Stimulated activated naive CD8-positive, alpha-beta T cell treated with anti-CD3 and anti-CD28 coated beads, Interleukin-15, amount 100 ng/mL, for 72 hours (primary cell): ENCODE measurements around the gene PHC3.

Experiments used
- ATAC-seq: fragments of 150-1000 bp; cut with Tn5 transposase; 2 replicates; pipeline ENCODE4 v1.10.0; 2021; ENCODE audit warnings: mild to moderate bottlenecking, moderate library complexity
- DNase-seq, 2 donors: peaks; one replicate each; pipeline ENCODE4 v3.0.0; 2021 to 2022
- H3K27ac Mint-ChIP-seq, 2 donors: one replicate each; pipeline ENCODE4 v1.8.0; 2022; ENCODE audit warnings: mild to moderate bottlenecking in 2 of 2, mixed read lengths in 2 of 2, moderate library complexity in 2 of 2
- H3K27me3 Mint-ChIP-seq: one replicate; pipeline ENCODE4 v1.8.0; 2022; ENCODE audit warnings: mixed read lengths
- H3K4me1 Mint-ChIP-seq: one replicate; pipeline ENCODE4 v1.8.0; 2022; ENCODE audit warnings: mild to moderate bottlenecking, mixed read lengths
- H3K4me3 Mint-ChIP-seq, 2 donors: one replicate each; pipeline ENCODE4 v1.8.0; 2022; ENCODE audit warnings: mild to moderate bottlenecking in 2 of 2, mixed read lengths in 2 of 2, moderate library complexity in 1 of 2
- H3K9me3 Mint-ChIP-seq, 2 donors: one replicate each; pipeline ENCODE4 v1.8.0; 2022; ENCODE audit warnings: mixed read lengths in 2 of 2

Gene PHC3

DNA sequence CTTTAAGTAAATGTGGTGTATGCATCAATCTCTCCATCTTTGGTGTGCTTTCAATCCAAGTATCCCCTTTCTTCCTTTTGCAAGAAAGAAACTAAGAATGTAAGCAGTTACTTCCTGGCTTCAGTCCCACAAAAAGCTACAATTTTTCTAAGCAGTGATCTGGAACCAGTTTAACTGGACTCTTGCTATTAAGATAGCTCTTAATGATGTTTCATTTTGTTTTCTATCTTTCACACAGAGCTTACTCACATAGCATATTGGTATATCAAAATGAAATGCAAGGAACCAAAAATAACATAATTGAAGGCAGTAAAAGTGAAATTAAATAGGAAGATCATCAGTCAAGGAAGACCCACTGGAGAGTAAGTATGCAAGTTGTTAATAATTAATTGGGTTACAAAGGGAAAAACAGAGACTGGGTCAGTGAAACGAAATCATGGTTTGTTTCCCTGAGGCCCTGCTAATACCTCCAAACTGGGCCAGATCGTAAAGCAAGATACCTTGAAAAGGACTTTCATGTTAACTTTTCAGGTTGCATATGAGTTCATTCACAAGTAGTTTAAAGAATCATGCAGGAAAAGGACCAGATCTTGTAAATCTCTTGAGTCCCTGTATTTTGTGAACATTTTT, 101.9 kb downstream of the PHC3 start:
- no peaks in the 10 kb centered on the region for H3K9me3 Mint-ChIP-seq

DNA sequence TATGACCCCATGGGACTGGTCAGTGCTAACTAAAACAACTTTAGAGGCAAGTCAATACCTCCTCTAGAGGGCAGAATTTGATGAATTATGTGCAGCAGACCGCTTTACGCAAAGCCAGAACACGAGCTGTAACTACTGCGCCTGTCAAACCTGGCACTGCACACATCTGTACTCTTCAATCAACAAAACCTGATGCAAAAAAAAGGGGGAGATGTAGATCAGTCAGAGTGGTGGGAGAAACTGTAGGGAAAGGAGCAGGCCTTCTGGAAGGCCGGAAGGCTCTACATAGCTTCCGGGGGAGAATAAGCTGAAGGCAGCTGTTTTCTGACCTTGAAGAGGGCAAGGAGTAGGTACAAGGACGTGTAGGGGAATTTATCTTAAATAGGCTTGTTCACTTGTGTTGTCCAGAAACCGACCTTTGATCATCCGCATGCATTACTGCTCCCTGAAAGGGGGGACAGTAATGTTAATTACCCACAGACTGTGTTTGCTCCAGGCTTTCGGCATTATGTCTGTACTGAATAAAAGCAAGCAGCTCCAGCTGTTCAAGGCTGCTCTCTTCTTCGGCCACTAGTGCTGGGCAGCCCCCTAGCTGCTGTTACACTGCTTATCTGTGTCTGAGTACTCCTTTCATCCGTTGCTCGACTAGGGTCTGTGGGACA, 102.8 kb downstream of the PHC3 start:
- DNase-seq (no peak), ATAC-seq (no peak)
- Mint-ChIP-seq H3K27ac (no peak overlapping the region), H3K27me3 (no peaks in the 10 kb centered on the region), H3K4me1 (peaks cover 8% of the 10 kb centered on the region), H3K4me3 (no peak overlapping the region), H3K9me3 (peaks cover 0 to under 1% of the 10 kb centered on the region in 2 donors)

More for the DNA sequence above, 101.9 kb downstream of the PHC3 start:
- H3K27ac Mint-ChIP-seq: no peak overlapping the region
- H3K4me1 Mint-ChIP-seq: peaks cover 8% of the 10 kb centered on the region
- no peaks in the 10 kb centered on the region for H3K27me3 Mint-ChIP-seq
- DNase-seq (no peak), ATAC-seq (no peak)
- no peak overlapping the region for H3K4me3 Mint-ChIP-seq

- no peaks in the 10 kb centered on the region for H3K27me3 Mint-ChIP-seq
- DNase-seq (no peak), ATAC-seq (no peak)
- no peak overlapping the region for H3K4me3 Mint-ChIP-seq
- H3K9me3 Mint-ChIP-seq: peaks cover 9% of the 10 kb centered on the region in 2 donors
- peaks cover 8% of the 10 kb centered on the region for H3K4me1 Mint-ChIP-seq
- no peak overlapping the region for H3K27ac Mint-ChIP-seq
Observed at GRCh38 chr3:170077361-170077760, 104.2 kb downstream of the PHC3 start.

DNA sequence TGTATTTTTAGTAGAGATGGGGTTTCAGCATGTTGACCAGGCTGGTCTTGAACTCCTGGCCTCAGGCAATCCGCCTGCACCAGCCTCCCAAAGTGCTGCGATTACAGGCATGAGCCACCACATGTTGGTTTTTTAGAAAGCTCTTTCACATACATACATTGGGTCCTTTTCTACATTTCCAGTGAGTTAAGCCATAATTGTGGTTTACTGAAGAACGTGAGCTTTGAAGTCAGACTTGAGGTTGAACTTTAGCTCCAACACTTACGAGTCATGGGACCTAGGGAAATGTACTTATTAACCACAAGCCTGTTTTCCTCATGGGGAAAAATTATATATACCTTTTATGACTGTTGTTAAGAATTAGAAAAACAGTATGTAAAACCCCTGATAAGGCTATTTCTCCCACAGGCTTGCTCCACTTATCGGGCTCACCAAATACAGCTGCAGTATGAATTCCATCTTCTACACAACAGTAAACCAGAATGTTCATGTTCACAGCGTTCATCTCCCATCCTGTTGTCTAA, 104.8 kb downstream of the PHC3 start:
- no peak for ATAC-seq
- no peak overlapping the region for H3K27ac Mint-ChIP-seq
- no peak for DNase-seq
- peaks cover 11 to 12% of the 10 kb centered on the region in 2 donors for H3K9me3 Mint-ChIP-seq
- no peak overlapping the region for H3K4me3 Mint-ChIP-seq
- no peaks in the 10 kb centered on the region for H3K27me3 Mint-ChIP-seq
- H3K4me1 Mint-ChIP-seq: peaks cover 8% of the 10 kb centered on the region

- DNase-seq (no peak), ATAC-seq (no peak)
- Mint-ChIP-seq H3K4me3 (no peak overlapping the region), H3K9me3 (peaks cover 11 to 18% of the 10 kb centered on the region in 2 donors), H3K27me3 (no peaks in the 10 kb centered on the region), H3K27ac (no peak overlapping the region), H3K4me1 (peaks cover 8% of the 10 kb centered on the region)
Observed at GRCh38 chr3:170075441-170076091, 106.0 kb downstream of the PHC3 start.

DNA sequence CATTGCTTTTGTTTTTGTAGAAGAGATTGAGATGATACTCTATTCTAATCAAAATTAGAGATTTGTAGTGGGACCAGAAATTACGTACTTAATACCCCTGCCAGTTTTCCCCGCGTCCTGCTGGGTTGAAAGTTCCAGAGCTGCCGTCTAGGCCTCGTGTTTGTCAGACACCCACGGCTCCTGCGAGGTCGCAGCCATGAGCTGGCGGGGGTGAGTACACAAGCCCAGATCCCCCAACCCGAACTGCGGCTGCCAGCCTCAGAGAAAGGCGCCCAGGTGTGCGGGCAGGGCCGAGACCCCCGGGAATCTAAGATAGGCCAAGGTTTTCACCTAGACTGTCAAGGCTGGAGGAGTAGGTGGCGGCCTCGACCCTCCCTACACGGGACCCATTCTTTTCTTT, 117.4 kb downstream of the PHC3 start:
- Mint-ChIP-seq H3K4me3 (no peak overlapping the region), H3K27ac (no peak overlapping the region), H3K9me3 (no peaks in the 10 kb centered on the region), H3K4me1 (no peaks in the 10 kb centered on the region), H3K27me3 (no peaks in the 10 kb centered on the region)
- DNase-seq (no peak), ATAC-seq (no peak)

GRCh38 chr3:170063691-170064090, 117.8 kb downstream of the PHC3 start:
- Mint-ChIP-seq H3K27me3 (no peaks in the 10 kb centered on the region), H3K4me1 (no peaks in the 10 kb centered on the region), H3K4me3 (no peak overlapping the region), H3K27ac (no peak overlapping the region), H3K9me3 (no peaks in the 10 kb centered on the region)
- no peak for ATAC-seq
- DNase-seq: no peak

- no peak overlapping the region for H3K4me3 Mint-ChIP-seq
- DNase-seq: no peak
- no peak for ATAC-seq
- no peaks in the 10 kb centered on the region for H3K9me3 Mint-ChIP-seq
- H3K27ac Mint-ChIP-seq: peak overlapping the region in 1 of 2 donors; percentile 34
- no peaks in the 10 kb centered on the region for H3K27me3 Mint-ChIP-seq
- peaks cover 8% of the 10 kb centered on the region for H3K4me1 Mint-ChIP-seq
Observed at GRCh38 chr3:170062769-170063168, 118.8 kb downstream of the PHC3 start.

DNA sequence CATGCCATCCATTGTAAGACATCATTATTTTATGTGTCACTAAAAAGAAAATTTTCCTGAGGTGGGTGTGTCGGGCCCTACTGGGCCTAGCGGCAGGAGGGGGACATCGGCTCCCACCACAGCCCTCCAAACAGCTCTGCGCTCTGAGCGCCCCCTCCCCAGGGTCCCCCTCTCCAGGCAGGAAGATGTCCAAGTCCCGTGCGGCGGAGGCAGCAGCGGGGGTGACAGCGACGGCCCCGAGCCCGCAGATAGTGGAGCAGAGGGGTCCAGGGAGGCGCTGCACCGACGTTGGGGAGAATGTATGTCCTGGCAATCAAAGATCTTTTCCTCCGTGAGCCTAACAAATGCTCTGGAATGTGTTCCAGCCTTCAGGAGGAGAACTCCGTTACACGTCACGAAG, 119.5 kb downstream of the PHC3 start:
- H3K27me3 Mint-ChIP-seq: no peaks in the 10 kb centered on the region
- no peaks in the 10 kb centered on the region for H3K9me3 Mint-ChIP-seq
- ATAC-seq: no peak

DNA sequence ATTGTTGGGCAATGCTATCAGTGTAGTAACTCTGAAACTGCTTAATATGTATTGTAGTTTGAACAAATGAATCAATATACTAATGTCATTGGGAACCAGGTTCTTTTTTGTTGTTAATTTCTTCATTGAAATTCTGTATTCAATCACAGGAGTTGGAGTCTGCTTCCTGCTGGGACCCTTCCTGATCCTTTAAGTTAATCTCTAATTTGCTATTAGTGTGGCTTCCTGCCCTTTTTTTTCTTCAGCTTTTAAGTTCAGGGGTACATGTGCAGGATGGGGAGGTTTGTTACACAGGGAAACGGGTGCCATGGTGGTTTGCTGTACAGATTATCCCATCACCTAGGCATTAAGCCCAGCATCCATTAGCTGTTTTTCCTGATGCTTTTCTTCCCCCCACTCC, 122.1 kb downstream of the PHC3 start:
- no peaks in the 10 kb centered on the region for H3K9me3 Mint-ChIP-seq
- no peak overlapping the region for H3K27ac Mint-ChIP-seq
- DNase-seq: no peak
- H3K27me3 Mint-ChIP-seq: no peaks in the 10 kb centered on the region
- H3K4me3 Mint-ChIP-seq: no peak overlapping the region
- ATAC-seq: no peak
- H3K4me1 Mint-ChIP-seq: peaks cover 41% of the 10 kb centered on the region

More for the DNA sequence above, 119.5 kb downstream of the PHC3 start:
- Mint-ChIP-seq H3K4me1 (peaks cover 15% of the 10 kb centered on the region), H3K4me3 (no peak overlapping the region), H3K27ac (no peak overlapping the region)
- no peak for DNase-seq

DNA sequence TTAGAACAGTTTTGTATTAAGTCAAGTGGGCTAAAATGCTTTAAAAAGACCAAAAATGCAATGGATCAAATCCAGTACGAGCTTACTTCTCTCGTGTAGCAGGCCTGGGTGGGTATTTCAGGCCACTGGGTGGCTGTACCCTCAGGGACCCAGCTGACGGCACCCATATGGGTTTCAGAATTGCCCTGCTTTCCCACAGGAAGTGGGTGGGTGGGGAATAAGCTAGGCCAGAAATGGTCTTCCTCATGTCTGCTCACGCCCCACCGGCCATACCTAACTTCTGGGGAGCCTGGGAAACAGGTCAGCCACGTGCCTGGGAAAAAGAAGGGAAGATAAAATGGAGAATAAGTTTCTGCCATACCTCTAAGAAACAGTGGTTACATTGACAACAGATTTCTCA, 123.4 kb downstream of the PHC3 start:
- ATAC-seq: no peak
- Mint-ChIP-seq H3K27ac (no peak overlapping the region), H3K4me1 (peaks cover 44% of the 10 kb centered on the region)

GRCh38 chr3:170057550-170057949, 124.0 kb downstream of the PHC3 start:
- peaks cover 44% of the 10 kb centered on the region for H3K4me1 Mint-ChIP-seq
- H3K9me3 Mint-ChIP-seq: no peaks in the 10 kb centered on the region
- no peak for DNase-seq
- ATAC-seq: no peak
- H3K27me3 Mint-ChIP-seq: no peaks in the 10 kb centered on the region
- peak overlapping the region; percentile 63 to 75 for H3K4me3 Mint-ChIP-seq
- H3K27ac Mint-ChIP-seq: peak overlapping the region in 1 of 2 donors; percentile 74

More for the DNA sequence above, 123.4 kb downstream of the PHC3 start:
- H3K9me3 Mint-ChIP-seq: no peaks in the 10 kb centered on the region
- H3K27me3 Mint-ChIP-seq: no peaks in the 10 kb centered on the region
- DNase-seq: no peak
- H3K4me3 Mint-ChIP-seq: peak overlapping the region in 1 of 2 donors; percentile 75

DNA sequence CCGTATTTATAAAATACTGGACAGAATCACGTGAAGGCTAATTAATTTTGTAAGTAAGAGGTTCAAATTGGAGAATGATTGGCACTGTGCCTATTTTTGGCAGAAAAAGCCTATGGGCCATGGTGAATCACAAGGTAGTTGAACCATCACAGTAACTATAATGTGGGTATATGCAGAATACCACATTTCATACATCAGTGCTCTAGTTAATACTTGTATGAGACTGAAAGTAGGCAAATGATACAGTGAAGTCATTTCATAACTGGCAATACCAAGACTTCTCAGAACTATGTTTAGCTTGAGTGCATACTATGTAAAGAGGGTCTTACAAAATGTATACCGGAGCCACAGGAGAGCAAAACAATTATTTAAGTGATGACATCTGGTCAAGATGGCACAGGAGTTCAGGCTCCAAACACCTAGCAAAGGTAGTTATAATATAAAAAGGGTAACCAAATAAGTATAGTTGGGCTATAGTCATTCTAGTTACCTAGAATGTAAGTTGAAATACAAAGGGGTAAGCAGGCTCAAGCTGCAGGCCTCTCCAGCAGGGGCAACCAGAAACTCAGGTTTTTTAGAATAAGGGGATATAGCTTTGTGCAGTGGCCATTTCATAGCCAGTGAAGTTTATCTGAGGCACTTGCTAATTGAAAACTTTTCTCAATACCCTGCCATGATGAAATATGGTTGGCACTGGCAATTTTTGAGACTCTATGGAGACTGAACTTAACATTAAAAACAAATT, 124.7 kb downstream of the PHC3 start:
- no peaks in the 10 kb centered on the region for H3K9me3 Mint-ChIP-seq
- H3K27me3 Mint-ChIP-seq: no peaks in the 10 kb centered on the region
- H3K4me3 Mint-ChIP-seq: peak overlapping the region; percentile 63 to 75
- peak in 1 of 2 donors; percentile 37 for DNase-seq
- peak; percentile 94 for ATAC-seq
- peaks cover 44% of the 10 kb centered on the region for H3K4me1 Mint-ChIP-seq
- peak overlapping the region; percentile 60 to 74 for H3K27ac Mint-ChIP-seq

DNA sequence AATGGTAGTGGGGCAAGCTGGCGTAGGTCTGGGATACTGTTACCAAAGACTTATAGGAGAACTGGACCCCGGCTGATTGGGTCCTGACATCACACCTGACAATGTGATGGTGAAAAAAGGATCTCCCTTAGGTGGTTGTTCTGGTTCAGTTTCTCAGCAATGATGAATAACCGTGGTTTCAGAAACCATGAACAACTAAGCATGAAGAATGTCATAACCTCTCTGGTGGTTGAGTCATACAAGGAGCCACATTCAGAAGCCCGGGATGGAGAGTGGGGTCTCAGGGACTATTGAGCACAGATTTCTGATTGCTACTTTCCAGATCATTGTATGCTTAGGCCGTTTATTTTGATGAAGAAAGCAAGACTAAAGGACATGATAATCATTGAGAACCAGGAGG, 126.3 kb downstream of the PHC3 start:
- Mint-ChIP-seq H3K27ac (peak overlapping the region in 1 of 2 donors; percentile 16), H3K4me1 (peaks cover 44% of the 10 kb centered on the region), H3K9me3 (no peaks in the 10 kb centered on the region), H3K4me3 (peak overlapping the region in 1 of 2 donors; percentile 43), H3K27me3 (no peaks in the 10 kb centered on the region)
- ATAC-seq: peak; percentile 81
- peak; percentile 16 to 61 for DNase-seq

DNA sequence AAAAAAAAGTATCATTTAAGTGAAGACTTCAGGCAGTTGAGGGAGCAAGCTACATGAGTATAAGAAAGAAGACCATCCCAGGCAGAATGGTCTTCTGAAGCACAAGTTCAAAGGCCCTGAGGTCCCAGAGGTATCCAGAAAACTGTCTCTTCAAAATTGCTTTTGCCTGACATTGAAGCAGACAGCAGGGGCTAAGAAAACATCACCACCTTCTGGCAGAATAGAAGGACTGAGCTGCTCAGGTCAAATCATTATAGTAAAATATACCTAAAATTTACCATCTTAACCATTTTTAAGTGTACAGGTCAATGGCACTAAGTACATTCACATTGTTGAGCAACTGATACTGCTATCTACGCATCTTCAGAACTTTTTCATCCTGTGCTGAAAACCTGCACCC, 127.3 kb downstream of the PHC3 start:
- H3K4me3 Mint-ChIP-seq: no peak overlapping the region
- DNase-seq (no peak), ATAC-seq (no peak)
- H3K4me1 Mint-ChIP-seq: peaks cover 44% of the 10 kb centered on the region
- H3K9me3 Mint-ChIP-seq: no peaks in the 10 kb centered on the region
- no peaks in the 10 kb centered on the region for H3K27me3 Mint-ChIP-seq
- H3K27ac Mint-ChIP-seq: no peak overlapping the region
